ENCODE data around the gene LYPLAL1.

DNA sequence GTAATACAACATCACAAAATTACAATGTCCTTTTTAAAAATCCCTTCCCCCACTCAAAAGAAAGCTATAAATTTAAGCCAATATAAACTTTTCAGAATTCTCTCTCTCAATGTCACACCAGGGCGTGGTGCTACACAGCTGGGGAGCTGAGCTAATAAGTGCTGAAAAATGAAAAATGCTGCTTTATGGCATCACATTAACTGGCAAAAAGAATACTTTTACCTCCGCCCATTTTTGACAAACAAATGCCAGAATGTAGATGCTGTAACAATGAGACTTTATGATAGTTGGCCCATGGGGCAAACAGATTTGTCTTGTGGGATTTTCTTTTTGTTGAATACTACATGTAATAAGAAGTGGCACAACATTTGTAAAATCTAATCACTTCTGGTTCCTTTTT is 12.7 kb upstream of the LYPLAL1 start:
- TF ChIP-seq, protein P1, sequence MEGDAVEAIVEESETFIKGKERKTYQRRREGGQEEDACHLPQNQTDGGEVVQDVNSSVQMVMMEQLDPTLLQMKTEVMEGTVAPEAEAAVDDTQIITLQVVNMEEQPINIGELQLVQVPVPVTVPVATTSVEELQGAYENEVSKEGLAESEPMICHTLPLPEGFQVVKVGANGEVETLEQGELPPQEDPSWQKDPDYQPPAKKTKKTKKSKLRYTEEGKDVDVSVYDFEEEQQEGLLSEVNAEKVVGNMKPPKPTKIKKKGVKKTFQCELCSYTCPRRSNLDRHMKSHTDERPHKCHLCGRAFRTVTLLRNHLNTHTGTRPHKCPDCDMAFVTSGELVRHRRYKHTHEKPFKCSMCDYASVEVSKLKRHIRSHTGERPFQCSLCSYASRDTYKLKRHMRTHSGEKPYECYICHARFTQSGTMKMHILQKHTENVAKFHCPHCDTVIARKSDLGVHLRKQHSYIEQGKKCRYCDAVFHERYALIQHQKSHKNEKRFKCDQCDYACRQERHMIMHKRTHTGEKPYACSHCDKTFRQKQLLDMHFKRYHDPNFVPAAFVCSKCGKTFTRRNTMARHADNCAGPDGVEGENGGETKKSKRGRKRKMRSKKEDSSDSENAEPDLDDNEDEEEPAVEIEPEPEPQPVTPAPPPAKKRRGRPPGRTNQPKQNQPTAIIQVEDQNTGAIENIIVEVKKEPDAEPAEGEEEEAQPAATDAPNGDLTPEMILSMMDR (IDR thresholded peaks at IDR 0.05): no peak
- TF ChIP-seq POLR2AphosphoS5 (IDR thresholded peaks at IDR 0.05; ENCODE audit: low read depth, low read length) (no peak), SIN3A (IDR thresholded peaks at IDR 0.05; ENCODE audit: borderline replicate concordance, insufficient read depth, low read depth, low read length) (no peak), REST (IDR thresholded peaks at IDR 0.05; ENCODE audit: insufficient read depth in 1 of 2, low read depth in 2 of 2, low read length in 1 of 2) (no peak), TCF7L2 (IDR thresholded peaks at IDR 0.05; ENCODE audit: low read depth, low read length) (no peak)
